Measurements from ENCODE around the gene MKX. TPM values are rescaled to one million over a fixed set of nuclear protein-coding genes. Genes with fewer than 3 reads are reported as not detected.

The MKX gene
- total RNA-seq, 1 experiment from 2014 or later = not detected

DNA sequence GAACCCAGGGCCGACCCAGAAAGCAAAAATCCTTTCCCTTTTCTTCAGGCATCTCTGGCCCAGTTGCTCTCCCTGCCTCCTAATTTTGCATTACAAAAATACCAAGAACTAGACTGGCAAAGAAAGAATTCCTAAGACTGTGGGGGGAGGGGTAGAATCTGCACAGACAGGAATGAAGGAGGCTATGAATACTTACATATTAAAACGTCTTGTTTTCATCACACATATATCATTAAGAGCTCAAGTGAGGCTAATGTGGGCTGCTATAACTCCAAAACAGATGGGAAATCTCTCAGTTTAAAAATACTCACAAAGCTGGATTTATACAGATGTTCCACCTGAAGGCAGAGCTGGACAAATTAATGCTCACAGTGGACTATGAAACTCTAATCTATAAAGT is 29.2 kb upstream of the MKX start:
- in situ Hi-C loops (cut with HindIII; ENCODE audit: low pct_unique_long_range_greater_than_20kb, low sequenced_read_pairs) = no loop called here
- POLR2A ChIA-PET = no interaction called here
- Histone ChIP-seq H3K27ac (ENCODE audit: low read length) (no peak overlapping the region), H3K4me1 (ENCODE audit: control insufficient read depth, insufficient read depth, low read length) (no peaks in the 10 kb centered on the region), H3K36me3 (ENCODE audit: control insufficient read depth, insufficient read depth, low read length) (no peaks in the 10 kb centered on the region), H3K9me3 (ENCODE audit: control insufficient read depth, insufficient read depth, low read depth, low read length) (no peaks in the 10 kb centered on the region), H3K4me3 (ENCODE audit: low read depth in 2 of 2, low read length in 2 of 2) (no peak overlapping the region), H3K27me3 (ENCODE audit: control insufficient read depth, insufficient read depth, low read length) (no peaks in the 10 kb centered on the region)
- DNase-seq (ENCODE audit: low read depth, low spot score) = no peak
- TF ChIP-seq SIN3A (IDR thresholded peaks at IDR 0.05; ENCODE audit: borderline replicate concordance, insufficient read depth, low read depth, low read length) (no peak), TCF7L2 (IDR thresholded peaks at IDR 0.05; ENCODE audit: low read depth, low read length) (no peak), POLR2AphosphoS5 (IDR thresholded peaks at IDR 0.05; ENCODE audit: low read depth, low read length) (no peak)
- TF ChIP-seq, protein P1, sequence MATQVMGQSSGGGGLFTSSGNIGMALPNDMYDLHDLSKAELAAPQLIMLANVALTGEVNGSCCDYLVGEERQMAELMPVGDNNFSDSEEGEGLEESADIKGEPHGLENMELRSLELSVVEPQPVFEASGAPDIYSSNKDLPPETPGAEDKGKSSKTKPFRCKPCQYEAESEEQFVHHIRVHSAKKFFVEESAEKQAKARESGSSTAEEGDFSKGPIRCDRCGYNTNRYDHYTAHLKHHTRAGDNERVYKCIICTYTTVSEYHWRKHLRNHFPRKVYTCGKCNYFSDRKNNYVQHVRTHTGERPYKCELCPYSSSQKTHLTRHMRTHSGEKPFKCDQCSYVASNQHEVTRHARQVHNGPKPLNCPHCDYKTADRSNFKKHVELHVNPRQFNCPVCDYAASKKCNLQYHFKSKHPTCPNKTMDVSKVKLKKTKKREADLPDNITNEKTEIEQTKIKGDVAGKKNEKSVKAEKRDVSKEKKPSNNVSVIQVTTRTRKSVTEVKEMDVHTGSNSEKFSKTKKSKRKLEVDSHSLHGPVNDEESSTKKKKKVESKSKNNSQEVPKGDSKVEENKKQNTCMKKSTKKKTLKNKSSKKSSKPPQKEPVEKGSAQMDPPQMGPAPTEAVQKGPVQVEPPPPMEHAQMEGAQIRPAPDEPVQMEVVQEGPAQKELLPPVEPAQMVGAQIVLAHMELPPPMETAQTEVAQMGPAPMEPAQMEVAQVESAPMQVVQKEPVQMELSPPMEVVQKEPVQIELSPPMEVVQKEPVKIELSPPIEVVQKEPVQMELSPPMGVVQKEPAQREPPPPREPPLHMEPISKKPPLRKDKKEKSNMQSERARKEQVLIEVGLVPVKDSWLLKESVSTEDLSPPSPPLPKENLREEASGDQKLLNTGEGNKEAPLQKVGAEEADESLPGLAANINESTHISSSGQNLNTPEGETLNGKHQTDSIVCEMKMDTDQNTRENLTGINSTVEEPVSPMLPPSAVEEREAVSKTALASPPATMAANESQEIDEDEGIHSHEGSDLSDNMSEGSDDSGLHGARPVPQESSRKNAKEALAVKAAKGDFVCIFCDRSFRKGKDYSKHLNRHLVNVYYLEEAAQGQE (IDR thresholded peaks at IDR 0.05; ENCODE audit: insufficient read depth in 1 of 2, low read depth in 2 of 2, low read length in 1 of 2) = no peak
- TF ChIP-seq, protein P2, sequence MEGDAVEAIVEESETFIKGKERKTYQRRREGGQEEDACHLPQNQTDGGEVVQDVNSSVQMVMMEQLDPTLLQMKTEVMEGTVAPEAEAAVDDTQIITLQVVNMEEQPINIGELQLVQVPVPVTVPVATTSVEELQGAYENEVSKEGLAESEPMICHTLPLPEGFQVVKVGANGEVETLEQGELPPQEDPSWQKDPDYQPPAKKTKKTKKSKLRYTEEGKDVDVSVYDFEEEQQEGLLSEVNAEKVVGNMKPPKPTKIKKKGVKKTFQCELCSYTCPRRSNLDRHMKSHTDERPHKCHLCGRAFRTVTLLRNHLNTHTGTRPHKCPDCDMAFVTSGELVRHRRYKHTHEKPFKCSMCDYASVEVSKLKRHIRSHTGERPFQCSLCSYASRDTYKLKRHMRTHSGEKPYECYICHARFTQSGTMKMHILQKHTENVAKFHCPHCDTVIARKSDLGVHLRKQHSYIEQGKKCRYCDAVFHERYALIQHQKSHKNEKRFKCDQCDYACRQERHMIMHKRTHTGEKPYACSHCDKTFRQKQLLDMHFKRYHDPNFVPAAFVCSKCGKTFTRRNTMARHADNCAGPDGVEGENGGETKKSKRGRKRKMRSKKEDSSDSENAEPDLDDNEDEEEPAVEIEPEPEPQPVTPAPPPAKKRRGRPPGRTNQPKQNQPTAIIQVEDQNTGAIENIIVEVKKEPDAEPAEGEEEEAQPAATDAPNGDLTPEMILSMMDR (IDR thresholded peaks at IDR 0.05) = no peak
- CTCF ChIA-PET = no interaction called here
- intact Hi-C loops (cut with micrococcal nuclease; ENCODE audit: unreplicated experiment) = no loop called here
- BruUV-seq (replicated peaks) = no TSS peak
- no peak for ATAC-seq

DNA sequence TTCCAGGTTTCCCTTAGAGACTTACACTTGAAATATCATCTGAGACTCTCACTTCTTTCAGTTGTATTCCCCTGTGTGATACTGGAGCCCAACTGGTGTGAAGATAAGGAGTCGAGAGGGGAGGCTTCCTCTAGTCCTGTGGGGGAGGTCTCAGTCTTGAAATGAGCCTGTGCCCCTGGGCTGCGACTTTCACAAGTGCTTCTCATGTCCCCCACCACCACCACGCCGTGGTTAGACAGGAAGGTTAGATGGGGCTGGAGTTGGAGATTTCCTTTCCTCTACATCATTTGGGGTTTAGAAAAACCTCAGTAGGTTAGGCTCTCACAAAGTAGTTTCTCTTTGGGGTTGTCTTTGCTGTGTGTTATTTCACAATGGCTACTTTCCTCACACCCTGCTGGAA is 25.6 kb upstream of the MKX start:
- H3K36me3 ChIP-seq (ENCODE audit: control insufficient read depth, insufficient read depth, low read length) = no peaks in the 10 kb centered on the region
- H3K4me1 ChIP-seq (ENCODE audit: control insufficient read depth, insufficient read depth, low read length) = no peaks in the 10 kb centered on the region
- POLR2A ChIA-PET = no interaction called here
- H3K4me3 ChIP-seq (ENCODE audit: low read depth in 2 of 2, low read length in 2 of 2) = no peak overlapping the region
- TF ChIP-seq POLR2AphosphoS5 (IDR thresholded peaks at IDR 0.05; ENCODE audit: low read depth, low read length) = no peak
- TF ChIP-seq TCF7L2 (IDR thresholded peaks at IDR 0.05; ENCODE audit: low read depth, low read length) = no peak
- no peak for TF ChIP-seq SIN3A (IDR thresholded peaks at IDR 0.05; ENCODE audit: borderline replicate concordance, insufficient read depth, low read depth, low read length)
- TF ChIP-seq, protein P2 (IDR thresholded peaks at IDR 0.05) = no peak
- TF ChIP-seq, protein P1 (IDR thresholded peaks at IDR 0.05; ENCODE audit: insufficient read depth in 1 of 2, low read depth in 2 of 2, low read length in 1 of 2) = no peak
- BruUV-seq (replicated peaks) = no TSS peak
- DNase-seq (ENCODE audit: low read depth, low spot score) (no peak), ATAC-seq (no peak)
- CTCF ChIA-PET = no interaction called here
- no peak overlapping the region for H3K27ac ChIP-seq (ENCODE audit: low read length)
- intact Hi-C loops (cut with micrococcal nuclease; ENCODE audit: unreplicated experiment) = no loop called here
- H3K27me3 ChIP-seq (ENCODE audit: control insufficient read depth, insufficient read depth, low read length) = no peaks in the 10 kb centered on the region
- no peaks in the 10 kb centered on the region for H3K9me3 ChIP-seq (ENCODE audit: control insufficient read depth, insufficient read depth, low read depth, low read length)
- in situ Hi-C loops (cut with HindIII; ENCODE audit: low pct_unique_long_range_greater_than_20kb, low sequenced_read_pairs) = no loop called here

Measured in Panc1 (cell line).